Body of pancreas (tissue), 4 donors: ENCODE data around the gene HECW1.

Experiments used
- POLR2A ChIP-seq, 3 donors: fragments of 450-650 bp; IDR thresholded peaks; one replicate each; pipeline ENCODE4 v1.6.1; 2016; ENCODE audit warnings: antibody characterized with exemption in 3 of 3, mild to moderate bottlenecking in 2 of 3
- TF ChIP-seq, protein P1 (sequence below), 7 experiments: fragments of 450-650 bp in 4 of 7; fragments of 200-600 bp in 3 of 7; sonication (generic) in 3 of 7; IDR thresholded peaks; one replicate each; pipeline ENCODE4 v1.5.1; 2016 to 2019; ENCODE audit warnings: antibody characterized with exemption in 7 of 7

DNA sequence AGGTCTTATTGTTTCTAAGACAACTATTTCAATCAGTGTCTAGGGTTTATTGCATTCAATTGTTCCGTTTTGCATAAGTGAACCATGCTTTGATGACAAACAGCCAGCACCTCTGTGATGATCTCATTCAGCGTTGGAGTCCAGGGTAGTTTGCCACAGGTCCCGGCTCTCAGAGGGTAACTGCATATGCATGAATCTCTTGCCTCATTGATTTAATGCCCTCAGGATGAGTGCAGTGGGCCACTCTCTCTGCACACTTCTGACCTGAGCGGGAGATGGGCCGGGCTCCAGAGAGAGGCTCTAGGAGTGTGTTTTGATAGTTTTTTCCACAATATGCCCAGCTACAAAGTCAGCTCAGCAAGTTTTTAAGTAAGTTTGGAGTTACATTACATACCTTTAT lies 83.9 kb downstream of the HECW1 start:
- TF ChIP-seq, protein P1, sequence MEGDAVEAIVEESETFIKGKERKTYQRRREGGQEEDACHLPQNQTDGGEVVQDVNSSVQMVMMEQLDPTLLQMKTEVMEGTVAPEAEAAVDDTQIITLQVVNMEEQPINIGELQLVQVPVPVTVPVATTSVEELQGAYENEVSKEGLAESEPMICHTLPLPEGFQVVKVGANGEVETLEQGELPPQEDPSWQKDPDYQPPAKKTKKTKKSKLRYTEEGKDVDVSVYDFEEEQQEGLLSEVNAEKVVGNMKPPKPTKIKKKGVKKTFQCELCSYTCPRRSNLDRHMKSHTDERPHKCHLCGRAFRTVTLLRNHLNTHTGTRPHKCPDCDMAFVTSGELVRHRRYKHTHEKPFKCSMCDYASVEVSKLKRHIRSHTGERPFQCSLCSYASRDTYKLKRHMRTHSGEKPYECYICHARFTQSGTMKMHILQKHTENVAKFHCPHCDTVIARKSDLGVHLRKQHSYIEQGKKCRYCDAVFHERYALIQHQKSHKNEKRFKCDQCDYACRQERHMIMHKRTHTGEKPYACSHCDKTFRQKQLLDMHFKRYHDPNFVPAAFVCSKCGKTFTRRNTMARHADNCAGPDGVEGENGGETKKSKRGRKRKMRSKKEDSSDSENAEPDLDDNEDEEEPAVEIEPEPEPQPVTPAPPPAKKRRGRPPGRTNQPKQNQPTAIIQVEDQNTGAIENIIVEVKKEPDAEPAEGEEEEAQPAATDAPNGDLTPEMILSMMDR (IDR thresholded peaks at IDR 0.05), result no peak
- no peak for TF ChIP-seq POLR2A (IDR thresholded peaks at IDR 0.05)
